ENCODE measurements around the gene C2CD3.

- TF ChIP-seq, protein P1, sequence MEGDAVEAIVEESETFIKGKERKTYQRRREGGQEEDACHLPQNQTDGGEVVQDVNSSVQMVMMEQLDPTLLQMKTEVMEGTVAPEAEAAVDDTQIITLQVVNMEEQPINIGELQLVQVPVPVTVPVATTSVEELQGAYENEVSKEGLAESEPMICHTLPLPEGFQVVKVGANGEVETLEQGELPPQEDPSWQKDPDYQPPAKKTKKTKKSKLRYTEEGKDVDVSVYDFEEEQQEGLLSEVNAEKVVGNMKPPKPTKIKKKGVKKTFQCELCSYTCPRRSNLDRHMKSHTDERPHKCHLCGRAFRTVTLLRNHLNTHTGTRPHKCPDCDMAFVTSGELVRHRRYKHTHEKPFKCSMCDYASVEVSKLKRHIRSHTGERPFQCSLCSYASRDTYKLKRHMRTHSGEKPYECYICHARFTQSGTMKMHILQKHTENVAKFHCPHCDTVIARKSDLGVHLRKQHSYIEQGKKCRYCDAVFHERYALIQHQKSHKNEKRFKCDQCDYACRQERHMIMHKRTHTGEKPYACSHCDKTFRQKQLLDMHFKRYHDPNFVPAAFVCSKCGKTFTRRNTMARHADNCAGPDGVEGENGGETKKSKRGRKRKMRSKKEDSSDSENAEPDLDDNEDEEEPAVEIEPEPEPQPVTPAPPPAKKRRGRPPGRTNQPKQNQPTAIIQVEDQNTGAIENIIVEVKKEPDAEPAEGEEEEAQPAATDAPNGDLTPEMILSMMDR (IDR thresholded peaks at IDR 0.05) = no peak
- TF ChIP-seq POLR2A (IDR thresholded peaks at IDR 0.05) = no peak
- no peak for TF ChIP-seq EP300 (IDR thresholded peaks at IDR 0.05)
These were observed 68.5 kb downstream of the C2CD3 start for GRCh38 chr11:74102321-74102720.

All from tibial nerve (tissue), 4 donors.